HG02642 (cell line): ENCODE data around the gene GCHFR.

Experiments used
- ATAC-seq: cut with Tn5 transposase; IDR thresholded peaks from one replicate; pipeline ENCODE4 v1.9.1; 2021; ENCODE audit warnings: mild to moderate bottlenecking; ENCODE audit not compliant: unreplicated experiment, poor library complexity

GCHFR gene

DNA sequence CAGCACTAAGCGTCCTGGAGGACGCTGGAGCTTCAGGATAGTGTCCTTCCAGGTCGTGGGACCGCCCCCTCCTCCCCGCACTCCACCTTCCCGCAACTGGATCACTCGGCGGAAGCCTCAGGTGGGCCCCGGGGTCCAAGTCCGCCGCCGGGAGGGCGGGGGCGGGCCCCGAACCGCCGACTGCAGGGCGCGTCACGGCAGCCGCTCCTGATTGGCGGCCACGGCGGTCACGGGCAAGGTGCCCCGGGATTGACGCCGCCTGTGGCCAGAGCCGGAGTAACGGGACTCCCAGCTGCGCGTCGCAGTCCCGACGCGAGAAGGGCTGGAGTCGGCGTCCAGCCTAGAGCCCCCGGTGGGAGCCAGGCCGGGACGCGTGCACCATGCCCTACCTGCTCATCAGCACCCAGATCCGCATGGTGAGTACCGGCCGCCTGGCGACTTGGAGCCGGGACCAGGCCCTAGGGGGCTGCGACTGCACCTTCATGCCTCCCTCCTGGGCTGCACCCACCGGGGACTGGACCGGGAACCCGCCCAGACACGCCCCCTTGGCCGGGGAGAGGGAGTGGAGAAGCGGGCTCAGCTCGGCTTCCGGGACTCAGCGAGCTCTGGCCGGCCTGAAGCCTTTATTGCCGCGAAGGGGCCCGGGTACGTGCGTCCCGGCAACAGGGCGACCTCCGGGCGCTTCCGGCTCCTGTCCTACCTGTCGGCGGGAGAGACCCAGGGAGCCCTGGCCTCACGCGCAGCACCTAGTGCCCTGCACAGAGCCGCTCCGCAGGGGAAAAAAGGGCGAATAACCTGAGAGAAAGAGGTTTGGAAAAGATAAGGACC is at the start of gene GCHFR:
GCHFR (plus strand) TSS at position 268 of the 828 bp plus-strand sequence; CDS start at position 381, 113 bp downstream.
- peak; percentile 58 for ATAC-seq

- no peak for ATAC-seq
Observed at GRCh38 chr15:40714144-40714543, 49.7 kb upstream of the GCHFR start.

DNA sequence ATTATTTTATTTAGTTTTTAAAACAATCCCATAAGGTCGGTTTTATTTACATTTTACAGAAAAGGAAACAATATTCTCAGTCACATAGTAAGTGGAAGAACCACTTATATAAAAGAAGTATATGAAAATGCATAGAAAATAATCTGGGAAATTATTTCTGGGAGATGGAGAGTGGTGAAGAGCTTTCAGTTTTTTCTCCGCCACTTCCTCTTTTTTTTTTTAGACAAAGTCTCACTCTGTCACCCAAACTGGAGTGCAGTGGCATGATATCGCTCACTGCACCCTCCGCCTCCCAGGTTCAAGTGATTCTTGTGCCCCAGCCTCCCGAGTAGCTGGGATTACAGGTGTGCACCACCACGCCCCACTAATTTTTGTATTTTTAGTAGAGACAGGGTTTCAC is 47.7 kb upstream of the GCHFR start:
- ATAC-seq: no peak

- ATAC-seq: no peak
Observed at GRCh38 chr15:40721701-40722100, 42.2 kb upstream of the GCHFR start.

GRCh38 chr15:40722354-40722753 is 41.5 kb upstream of the GCHFR start:
- no peak for ATAC-seq

- ATAC-seq: no peak
Observed at GRCh38 chr15:40722934-40723333, 40.9 kb upstream of the GCHFR start.

GRCh38 chr15:40723919-40724318 is 39.9 kb upstream of the GCHFR start:
- no peak for ATAC-seq

DNA sequence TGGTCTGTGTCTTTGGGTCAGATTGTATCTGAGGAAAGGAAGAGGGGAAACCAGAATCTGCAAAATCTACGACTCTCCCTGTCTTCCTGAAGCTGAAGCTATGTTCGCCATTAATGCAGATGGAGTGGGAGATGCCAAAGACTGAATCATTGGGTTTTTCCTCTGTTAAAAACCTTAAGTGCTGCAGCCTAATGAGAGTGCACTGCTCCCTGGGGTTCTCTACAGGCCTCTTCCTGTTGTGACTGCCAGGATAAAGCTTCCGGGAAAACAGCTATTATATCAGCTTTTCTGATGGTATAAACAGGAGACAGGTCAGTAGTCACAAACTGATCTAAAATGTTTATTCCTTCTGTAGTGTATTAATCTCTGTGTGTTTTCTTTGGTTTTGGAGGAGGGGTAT is 32.8 kb upstream of the GCHFR start:
- ATAC-seq: no peak

DNA sequence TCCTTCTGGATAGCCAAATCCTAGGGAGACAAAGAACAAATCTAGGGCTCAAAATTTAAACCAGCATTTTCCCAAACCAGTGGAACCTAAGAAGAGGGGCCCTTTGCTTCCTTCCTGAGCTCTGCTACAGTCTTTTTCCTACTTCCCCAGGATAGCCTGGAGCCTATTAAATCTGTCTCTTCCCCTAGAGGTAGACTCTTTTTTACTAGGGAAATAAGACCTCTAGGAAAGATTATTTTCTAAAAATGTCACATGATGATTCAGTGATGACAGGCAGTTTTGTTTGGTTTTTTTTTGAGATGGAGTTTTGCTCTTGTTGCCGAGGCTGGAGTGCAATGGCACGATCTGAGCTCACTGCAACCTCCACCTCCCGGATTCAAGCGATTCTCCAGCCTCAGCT is 27.3 kb upstream of the GCHFR start:
- no peak for ATAC-seq

DNA sequence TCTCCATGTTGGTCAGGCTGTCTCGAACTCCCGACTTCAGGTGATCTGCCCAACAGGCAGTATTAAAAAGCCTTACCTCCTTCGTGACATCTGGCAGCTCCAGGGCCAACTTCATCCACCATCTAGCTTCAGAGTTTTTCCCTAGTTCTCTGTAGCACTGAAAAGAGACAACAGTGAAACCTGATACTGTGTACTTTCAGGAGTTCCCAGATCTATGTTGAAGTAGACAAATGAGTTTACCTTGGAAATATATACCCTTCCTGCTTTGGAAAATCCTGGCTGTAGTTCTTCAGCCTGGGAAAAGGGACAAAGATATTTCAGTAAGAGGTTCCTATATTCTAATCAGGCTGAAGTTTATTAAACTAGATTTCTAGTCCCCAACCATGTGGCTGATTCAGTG is 26.8 kb upstream of the GCHFR start:
- no peak for ATAC-seq

- no peak for ATAC-seq
Observed at GRCh38 chr15:40739047-40739446, 24.8 kb upstream of the GCHFR start.

GRCh38 chr15:40739854-40740253 is 24.0 kb upstream of the GCHFR start:
- ATAC-seq: no peak

DNA sequence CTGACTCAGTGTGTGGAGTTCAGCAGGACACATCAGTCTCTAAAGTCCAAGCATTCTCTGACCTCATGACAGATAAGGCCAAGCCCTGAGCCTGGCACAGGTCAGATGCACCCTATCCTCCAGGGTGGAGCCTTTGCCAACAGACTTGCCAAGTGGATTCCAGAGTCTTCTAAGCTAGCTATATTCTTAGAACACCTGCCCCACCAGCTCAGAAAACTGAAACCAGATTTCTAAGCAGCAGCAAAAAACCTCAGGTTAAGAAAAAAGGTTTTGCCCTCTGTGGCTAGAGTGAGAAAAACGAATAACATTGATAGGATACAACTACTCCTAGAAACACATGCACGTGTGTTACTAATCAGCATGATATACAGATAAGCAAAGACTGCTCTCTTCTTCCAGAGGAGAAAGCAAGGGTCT is 20.4 kb upstream of the GCHFR start:
- peak; percentile 8 for ATAC-seq

DNA sequence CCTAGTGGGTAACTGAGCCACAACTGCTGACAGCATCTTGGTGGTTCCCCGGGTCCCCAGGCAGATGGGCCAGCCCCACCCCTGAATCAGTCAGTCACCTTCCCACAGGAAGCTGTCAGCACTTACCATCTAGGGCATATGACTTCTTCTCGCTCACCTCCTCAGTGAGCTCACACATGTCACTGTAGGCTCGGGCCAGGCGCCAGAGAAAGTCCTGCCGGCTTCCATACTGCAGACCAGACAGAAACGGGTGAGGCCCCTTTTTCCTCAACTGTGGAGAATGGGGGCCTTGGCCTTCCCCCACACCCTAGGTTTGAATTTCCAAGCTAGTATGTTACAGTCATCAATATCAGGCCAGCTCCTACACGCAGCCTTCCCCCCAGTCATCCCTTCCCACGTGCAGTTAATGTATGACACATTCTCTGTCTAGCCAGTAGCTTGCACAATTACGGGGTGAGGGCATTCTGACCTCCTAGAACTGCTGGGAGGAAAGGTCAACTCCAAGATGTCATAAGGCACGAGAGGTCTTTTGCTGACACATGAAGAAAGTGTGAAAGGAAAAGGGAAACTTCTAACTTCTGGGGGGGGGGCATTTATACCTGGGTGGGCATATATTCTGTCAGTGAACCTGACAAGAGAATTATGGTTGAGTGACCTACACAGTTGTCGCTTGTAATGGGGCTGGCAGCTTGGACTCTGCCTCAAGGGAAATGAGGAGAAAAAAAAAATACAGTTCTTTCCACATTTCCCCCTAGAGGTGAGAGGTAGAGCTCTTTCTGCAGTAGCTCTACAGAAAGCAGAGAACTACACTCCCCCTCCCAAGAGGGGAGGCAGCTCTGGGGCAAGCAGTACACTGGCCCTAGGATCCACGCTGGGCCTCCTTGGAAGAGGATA is 19.7 kb upstream of the GCHFR start:
- peak; percentile 46 for ATAC-seq

DNA sequence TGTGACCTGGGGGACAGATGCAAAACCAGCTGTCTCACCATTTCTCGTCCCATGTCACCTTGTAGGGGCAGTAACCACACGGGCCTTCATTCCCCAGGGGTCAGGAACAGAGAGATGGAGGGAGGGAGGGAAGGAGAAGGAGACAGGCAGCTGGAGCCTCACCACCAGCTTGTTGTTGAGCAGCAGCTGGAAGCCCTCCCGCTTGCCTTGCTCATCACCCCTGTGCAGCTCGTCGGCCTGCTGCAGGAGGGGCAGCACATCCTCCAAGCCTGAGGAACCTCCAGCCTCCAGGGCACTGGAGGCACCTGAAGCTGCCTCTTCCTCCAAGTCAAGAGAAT is 19.1 kb upstream of the GCHFR start:
- no peak for ATAC-seq

DNA sequence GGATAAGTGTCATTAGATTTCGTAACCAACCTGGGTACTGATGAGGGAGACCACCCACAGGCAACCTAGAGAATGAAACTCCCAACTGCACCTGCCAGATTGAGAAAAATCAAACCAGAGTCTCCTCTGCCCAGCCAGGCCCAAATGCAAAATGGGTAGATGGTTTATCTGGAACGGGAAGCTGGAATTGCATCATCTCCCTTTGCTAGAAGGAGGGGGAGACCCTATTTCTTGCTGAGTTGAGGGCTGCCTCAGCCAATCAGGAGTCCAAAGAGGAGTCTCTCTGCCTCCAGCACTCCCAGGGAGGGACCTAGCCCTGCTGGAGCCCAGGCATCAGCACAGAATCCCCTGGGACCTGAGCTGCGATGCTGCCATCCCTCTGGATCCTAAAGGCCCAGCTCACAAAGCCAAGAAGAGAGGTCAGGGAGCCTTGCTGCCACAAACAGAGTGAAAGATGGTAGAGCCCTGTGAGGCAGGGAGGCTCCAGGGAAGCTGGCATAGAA is 16.9 kb upstream of the GCHFR start:
- ATAC-seq: no peak

- ATAC-seq: no peak
Observed at GRCh38 chr15:40747685-40748631, 15.9 kb upstream of the GCHFR start.

GRCh38 chr15:40749151-40749630 is 14.7 kb upstream of the GCHFR start:
- ATAC-seq: no peak

DNA sequence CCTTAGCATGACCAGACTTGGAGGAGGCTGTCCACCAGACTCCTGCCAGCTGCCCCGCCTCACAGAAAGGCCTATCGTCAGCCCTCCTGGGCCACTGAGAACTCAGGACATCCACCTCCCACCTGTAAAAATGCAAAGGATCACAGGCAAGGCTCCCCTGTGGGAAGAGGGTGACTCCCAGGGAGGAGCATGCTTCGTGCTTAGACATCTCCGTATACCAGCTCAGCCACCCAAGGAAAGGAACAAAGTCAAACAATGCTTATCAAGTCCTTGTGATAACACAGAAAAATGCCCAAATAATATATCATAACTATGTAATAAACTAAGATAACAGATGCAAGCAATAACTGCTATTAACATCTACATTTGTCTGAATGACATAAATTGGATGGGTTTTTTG is 13.0 kb upstream of the GCHFR start:
- no peak for ATAC-seq

- no peak for ATAC-seq
Observed at GRCh38 chr15:40751745-40752144, 12.1 kb upstream of the GCHFR start.
